HL-60/S4 (cell line): ENCODE data around the gene OPCML.

Experiments used
- in situ Hi-C: fragments of 300-500 bp; cut with MboI; formaldehyde crosslinking; loops from 2 replicates; pipeline ENCODE4 v1.14.3; 2022; ENCODE audit warnings: low sequenced_read_pairs

The OPCML gene

GRCh38 chr11:132472411-132473172 lies 1059.7 kb downstream of the OPCML start:
- in situ Hi-C loops = no loop called here

- in situ Hi-C loops = no loop called here
Measured at GRCh38 chr11:132471466-132471865, 1060.8 kb downstream of the OPCML start.

DNA sequence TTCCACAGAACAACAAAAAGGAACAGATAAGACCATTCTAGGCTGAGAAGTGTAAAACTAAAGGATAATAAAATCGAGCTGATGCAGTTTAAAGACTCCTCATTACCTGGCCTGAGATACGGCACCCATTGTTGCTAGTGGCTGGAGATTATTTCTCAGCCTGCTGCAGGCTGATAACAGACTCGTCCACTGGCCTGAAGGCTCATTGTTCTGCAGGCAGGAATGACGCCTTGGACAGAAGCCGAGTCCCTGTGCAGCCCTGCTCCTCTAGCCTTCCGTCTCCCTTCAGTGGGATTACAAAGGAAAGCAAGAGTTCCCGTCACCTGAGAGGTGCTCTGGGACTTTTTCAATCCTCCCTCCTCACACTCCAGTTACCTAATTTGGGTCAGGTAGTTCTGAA lies 1065.3 kb downstream of the OPCML start:
- in situ Hi-C loops = no loop called here

DNA sequence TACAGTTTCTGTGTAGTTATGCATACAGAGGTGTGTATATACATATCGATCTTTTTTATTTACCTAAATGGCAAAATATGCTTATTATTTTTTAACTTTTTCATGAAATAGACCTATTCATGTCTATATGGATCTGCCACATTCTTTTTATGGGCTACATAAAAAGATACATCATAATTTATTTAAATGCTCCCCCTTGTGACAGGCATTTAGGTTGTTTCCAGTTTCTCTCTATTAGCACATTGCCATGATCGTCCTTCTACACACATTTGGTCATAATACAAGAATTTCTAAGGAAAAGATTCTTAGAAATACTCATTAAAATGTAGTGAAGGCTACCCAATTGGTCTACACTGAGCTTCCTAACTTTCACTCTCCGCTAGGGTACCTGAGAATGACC lies 1067.4 kb downstream of the OPCML start:
- in situ Hi-C loops = no loop called here

GRCh38 chr11:132464003-132464342 lies 1068.3 kb downstream of the OPCML start:
- in situ Hi-C loops = no loop called here

DNA sequence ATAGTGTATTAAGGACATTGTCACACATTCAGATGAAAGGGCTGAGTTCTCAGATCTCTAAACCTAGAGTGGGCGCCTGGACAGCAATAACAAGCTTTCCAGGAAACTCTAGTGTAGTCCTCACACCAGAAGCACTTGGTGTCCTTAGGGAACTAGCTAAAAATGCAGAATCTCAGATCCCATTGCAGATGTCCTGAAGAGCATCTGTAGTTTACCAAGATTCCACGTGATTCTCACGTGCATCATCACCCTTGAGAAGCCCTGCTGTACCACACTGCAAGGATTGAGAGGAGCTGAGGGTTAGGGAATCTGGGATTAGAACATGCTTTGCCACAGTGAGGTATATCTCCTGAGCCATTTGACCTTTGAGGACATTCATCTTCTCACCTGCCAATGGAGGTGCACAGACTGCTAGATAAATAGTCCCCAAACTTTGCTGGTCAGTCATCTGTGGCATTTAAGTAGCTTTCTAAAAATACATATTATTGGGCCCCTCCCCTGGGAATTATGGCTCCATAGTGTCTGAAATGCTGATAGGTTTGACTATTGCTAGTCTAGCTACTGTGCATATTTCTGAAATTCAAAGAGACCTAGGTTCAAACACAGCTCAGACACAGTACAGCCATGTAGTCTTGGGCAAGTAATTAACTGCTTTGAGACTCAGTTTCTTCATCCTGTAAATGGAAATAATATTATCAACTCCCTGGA lies 1068.9 kb downstream of the OPCML start:
- in situ Hi-C loops = no loop called here

DNA sequence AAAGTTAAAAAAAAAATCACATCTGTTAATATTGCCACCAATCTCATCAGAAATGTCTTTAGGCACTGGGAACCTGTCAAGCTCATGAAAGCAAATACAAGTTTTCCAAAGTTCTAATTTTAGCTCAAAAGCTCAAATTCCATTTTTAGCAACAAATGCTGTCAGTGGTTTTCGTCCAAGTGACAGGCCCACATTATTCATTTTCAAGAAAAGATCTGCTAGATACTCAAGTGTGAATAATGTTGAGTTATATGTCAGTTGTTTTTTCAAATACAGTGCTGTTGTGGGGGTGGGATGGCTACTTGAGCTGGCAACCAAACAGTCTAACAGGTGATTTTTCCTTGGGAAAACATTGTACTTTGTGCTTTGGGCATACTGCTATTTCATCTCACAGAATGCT lies 1072.6 kb downstream of the OPCML start:
- in situ Hi-C loops = no loop called here

DNA sequence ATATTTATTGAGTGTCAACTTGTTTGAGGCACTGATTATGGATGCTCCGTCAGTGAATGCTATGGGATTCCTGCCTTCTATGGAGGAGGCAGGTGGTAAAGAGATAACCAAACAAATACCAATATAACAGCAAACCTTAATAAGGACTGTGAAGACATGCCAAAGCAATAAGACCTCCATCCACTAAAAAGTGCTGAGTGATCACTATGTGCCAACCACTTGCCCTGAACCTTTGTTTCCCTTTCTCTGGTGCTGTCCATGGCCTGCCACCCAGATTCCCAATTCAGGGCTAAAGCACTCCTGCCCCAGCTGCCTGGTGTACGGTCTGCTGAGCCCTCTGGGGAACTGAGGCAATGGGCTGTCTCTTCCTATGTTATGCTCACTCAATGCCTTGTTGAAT lies 1074.9 kb downstream of the OPCML start:
- in situ Hi-C loops = no loop called here

- in situ Hi-C loops = no loop called here
Measured at GRCh38 chr11:132456751-132457328, 1075.5 kb downstream of the OPCML start.

DNA sequence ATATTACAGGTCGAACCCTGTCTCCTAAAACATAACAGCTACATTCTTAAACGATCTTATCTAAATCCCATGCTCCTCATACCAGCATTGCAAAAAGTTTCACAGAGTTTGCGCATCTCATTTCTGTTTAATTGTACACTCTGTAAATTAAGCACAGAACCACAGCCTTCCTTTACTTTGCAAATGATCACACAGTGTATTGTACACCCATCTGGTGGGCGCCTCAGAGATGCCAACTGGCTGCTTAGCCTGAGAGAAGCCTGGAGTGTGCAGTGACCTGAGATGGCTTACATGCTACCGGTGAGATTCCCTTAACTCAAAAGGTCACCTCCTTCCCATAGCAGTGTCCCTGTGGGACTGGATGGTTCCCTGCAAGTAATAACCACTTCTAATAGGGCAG lies 1077.3 kb downstream of the OPCML start:
- in situ Hi-C loops = no loop called here

- in situ Hi-C loops = no loop called here
Measured at GRCh38 chr11:132453406-132453805, 1078.9 kb downstream of the OPCML start.

GRCh38 chr11:132452616-132453015 lies 1079.7 kb downstream of the OPCML start:
- in situ Hi-C loops = no loop called here

DNA sequence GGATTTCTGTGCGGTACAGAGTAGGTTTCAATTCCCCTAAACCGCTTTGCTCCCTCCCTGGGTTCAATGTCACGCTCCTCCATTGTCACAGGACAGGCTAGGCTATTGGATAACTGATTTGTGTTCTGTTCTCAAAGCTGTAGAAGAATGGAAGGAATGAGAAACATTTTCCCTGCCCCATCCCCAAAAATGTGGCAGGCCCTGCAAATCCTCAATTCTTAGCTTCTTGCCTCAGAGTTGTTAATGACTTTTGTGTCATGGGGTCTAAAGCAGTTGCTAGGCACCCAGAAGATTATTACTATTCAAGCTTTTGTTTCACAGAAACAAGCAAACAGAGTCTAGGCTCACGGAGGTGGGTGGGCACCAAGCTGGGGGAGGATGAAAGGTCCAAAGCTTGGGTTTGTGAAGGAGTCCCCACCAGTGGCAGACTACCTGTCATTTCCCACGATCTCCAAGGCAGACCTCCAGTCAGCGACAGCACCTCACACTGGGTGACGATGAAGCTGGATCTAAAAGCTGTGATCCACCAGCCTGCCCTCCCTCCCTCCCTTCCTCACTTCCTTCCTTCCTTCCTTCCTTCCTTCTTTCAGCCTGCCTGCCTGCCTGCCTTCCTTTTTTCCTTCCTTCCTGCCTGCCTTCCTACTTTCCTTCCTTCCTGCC lies 1080.2 kb downstream of the OPCML start:
- in situ Hi-C loops = no loop called here

DNA sequence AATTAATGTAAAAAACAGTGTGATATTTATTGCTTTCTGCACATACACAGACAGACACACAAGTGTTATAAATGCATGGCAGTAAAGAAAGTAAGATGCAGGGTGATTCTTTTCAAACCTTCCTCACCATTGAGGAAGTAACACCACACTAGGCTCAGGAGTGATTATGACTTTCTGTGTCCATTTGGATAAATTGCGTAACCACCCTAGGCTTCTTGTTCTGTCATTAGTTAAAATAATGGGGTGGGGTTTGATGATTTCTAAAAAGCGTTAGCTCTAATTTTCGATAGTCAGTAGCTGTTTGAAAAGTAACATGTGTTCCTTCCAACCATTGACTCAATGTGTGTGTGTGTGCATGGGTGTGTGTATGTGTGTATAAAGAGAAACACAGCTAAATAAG lies 1081.7 kb downstream of the OPCML start:
- in situ Hi-C loops = no loop called here

- in situ Hi-C loops = no loop called here
Measured at GRCh38 chr11:132448334-132448995, 1083.8 kb downstream of the OPCML start.

GRCh38 chr11:132447761-132448160 lies 1084.5 kb downstream of the OPCML start:
- in situ Hi-C loops = no loop called here

DNA sequence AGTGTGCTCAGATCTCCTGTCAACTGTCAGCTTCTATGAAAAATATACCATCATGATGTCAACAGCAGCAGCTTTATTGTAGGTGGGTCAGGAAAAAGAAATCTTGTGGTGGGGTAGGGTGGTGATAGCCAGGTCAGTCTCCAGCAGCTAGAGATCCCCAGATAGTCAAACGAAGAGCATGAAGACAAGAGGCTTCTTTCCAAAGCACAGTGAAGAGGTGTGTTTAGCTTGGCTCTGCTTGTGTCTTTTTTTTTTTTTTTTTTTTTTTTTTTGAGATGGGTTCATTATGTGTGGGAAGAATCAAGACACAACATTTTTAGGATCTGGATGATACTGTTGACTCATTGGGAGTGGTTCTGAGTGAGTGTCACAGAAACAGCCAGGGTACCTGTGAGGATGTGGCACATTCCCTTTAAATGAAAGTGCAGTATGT lies 1086.4 kb downstream of the OPCML start:
- in situ Hi-C loops = no loop called here

DNA sequence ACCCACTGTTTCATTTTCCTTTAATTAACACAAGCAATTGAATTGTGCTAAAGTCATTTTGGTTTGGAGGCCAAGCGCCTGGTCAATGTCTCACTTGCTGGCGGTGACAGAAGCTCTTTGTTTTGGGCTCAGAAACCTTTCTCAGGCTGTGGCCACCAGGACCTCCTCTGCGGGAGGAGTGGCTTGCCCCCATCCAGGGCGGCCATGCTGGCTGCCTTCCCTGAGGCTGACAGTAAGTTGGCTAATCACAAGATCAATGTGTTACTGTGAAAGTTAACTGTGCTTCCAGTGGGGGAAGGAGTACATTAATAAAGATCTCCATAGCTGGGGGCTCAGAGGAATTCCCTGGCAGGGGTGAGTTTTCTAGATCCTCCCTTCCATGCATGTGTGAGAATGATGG lies 1087.4 kb downstream of the OPCML start:
- in situ Hi-C loops = no loop called here

DNA sequence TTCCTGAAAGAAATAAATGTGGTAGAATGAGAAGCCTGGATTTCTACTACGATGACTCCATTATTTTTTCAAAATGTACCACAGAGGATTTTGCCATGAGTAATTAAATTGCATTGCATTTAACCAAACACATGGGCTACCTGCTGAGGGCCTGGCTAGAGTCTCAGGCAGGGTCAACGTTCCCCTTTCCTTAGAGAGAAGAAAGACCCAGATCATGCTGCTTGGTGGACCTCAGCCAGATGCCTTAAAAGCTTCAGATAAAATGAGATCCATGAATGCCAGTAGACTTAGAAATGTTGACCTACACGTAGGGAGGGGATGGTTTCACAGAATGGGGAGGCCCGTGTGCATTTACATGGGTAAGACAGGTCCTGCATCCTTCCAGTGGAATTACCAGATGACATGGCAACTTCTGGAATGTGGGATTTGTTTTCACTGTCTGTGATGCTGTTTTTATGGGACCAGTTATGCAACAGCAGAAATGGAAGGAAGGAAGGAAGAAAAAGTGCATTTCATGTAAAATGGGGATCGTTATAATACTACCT lies 1092.5 kb downstream of the OPCML start:
- in situ Hi-C loops = no loop called here

GRCh38 chr11:132438418-132438817 lies 1093.9 kb downstream of the OPCML start:
- in situ Hi-C loops = no loop called here
